Stimulated activated CD8-positive, alpha-beta memory T cell treated with anti-CD3 and anti-CD28 coated beads, Interleukin-4, amount 100 ng/mL, for 1 hour (primary cell): Measurements from ENCODE around the gene QKI.
"Not testable (repeated sequence)": the region's sequence is repeated elsewhere in the genome, so short reads cannot be mapped to it uniquely, and the experiment has no call there.

Experiments
- DNase-seq, 2 donors: peaks; one replicate each; pipeline ENCODE4 v3.0.0-alpha.2; 2020; ENCODE audit warnings: low read depth in 2 of 2, low spot score in 1 of 2

QKI gene

DNA sequence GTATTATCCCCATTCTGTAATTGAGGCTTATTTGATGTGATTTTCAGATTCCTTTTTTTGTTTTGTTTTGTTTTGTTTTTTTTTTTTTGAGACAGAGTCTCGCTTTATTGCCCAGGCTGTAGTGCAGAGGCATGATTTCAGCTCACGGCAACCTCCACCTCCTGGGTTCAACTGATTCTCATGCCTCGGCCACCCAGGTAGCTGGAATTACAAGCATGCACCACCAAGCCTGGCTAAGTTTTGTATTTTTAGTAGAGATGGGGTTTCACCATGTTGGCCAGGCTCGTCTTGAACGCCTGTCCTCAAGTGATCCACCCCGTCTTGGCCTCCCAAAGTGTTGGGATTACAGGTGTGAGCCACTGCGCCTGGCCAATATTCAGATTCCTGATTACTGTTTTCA lies 62.4 kb downstream of the QKI start:
- not testable (repeated sequence) for DNase-seq

DNA sequence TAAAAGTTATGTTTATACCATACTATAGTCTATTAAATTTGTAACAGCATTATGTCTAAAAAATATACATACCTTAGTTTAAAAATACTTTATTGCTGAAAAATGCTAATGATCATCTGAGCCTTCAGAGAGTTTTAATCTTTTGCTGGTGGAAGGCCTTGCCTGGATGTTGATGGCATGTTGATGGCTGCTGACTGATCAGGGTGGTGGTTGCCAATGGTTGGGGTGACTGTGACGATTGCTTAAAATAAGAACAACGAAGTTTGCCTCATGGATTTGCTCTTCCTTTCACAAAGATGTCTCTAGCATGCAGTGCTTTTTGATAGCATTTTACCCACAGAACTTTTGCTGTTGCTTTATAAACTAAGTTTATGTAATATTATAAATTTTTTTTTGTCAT lies 68.6 kb downstream of the QKI start:
- DNase-seq: no peak

DNA sequence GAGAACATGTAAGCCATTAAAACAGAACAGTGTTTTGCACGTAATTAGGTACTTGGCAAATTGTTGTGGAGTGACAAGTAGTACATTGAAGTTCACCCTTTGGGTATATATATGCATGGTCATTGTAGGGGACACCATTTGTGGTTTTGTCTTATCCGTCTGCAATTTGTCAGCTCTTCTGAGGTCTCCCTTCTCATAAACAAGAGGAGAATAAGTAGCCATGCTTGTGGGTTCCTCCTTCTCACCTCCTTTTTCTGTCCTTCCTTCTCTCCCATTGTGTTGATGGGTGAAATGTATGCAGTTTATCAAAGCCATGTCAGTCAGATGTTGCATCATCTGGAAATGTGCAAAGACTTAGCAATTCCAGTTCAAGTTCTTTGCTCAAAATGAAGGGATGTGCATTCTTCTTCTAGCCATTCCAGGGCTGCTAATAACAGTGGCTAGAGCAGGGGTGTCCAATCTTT lies 70.9 kb downstream of the QKI start:
- no peak for DNase-seq

DNA sequence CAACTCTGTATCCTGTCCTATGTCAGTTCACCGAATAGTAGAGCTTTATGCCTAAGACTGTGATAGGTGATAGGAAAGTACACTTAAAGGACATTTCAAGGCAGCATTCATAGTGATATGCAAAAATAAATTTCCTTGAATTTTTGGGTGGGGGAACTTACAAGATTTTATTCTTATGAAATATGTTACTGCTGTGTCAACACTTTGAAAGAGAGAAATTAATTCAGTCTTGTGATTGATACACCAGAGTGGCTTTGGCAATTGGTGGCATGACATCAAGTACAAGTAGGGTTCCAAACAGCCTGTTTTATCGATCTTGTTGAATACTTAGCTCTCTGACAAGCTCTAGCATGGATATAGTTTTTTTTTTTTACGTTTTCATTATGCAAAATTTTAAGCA lies 72.3 kb downstream of the QKI start:
- no peak for DNase-seq

DNA sequence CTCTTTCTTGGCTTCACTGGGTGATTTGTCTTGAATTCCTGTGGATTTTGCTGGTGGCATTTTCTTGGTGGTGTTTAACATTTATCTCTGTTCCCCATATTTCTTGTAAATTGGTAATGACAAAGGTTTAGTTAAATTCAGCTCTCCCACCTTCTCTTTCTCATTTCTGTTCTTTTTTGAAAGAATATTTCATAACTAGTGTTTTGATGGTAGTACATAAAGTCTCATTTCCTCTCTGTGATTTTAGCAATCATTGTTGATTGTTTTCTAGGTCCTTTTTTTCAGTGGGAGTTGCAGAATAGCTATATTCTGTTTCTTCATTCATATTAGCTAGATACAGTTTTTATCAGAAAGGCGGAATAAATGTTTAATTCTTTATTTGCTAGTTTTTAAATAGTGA lies 73.1 kb downstream of the QKI start:
- DNase-seq: no peak

DNA sequence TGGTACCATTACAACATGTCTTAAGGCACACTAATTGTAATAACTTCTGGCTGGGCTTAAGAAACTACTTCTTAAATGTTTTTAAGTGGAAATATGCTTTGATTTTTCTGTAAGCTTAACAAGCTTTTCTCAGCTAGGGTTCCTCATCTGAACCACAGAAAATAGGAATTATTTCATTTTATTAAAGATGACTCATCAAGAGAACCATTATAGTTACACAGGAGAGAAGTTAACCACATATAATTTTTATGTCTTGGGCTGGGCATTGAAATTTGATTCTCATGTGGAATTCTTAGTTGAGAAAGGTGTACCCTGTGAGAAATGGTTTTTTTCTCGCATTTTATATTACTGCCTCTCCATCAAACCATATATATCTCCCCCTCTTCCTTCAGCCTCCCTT lies 75.1 kb downstream of the QKI start:
- no peak for DNase-seq

DNA sequence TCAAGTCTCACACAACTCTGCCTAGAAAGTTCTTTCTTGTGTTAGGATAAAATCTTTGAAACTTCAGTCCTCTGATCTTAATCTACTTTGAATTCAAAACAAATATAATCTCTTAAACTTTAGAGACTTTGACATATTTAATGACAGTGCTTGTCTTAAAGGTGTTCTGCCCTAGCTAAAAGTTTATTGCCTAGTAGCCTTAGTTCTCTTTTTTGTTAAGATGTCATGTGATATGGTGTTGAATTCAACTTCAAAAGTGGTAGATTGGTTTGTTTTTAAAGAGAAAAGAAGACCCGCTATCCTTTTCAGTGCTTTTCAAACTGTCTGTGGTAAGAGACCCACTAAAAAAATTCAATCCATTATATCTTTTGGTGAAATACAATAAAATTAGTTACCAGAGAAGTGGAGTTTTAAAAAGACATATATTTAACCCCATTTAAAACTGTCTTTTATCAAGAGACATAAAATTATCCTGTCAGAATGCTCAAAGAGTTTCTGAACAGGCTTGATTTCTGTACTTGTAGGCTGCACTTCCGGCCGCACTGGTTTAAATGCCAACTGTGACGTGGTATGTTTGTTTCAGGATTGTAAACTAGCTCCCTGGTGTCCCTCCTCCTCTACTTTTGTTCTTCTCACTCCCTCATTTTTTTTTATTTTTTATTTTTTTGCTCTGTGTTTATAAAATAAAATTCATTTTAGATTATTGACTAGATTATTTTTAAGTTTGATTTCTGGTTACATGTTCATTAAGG lies 76.5 kb downstream of the QKI start:
- DNase-seq: no peak

DNA sequence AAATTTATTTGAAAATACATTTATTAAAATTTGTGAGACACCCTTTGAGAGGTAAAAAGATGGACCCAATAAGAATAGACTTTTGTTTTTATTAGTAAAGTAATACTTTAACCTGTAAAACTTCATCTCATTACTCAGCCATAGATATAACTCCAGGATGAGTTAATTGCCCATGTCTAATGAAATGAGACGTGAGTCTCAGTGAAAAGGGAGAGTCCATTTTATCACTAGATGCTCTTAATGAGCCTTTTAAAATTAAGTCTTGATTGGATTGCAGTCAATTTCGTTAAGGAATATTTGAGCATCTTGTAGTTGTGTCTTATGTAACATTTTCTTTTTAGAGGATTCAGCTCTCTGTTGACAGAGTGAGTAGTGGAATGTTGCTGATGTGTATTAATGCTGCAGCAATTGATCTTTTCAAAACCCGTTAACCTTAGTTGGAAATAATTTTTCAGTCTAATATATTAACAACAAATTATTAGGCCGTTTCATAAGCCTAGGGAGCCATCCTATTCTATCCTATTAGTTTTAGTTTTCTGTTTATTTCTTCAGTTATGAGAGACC lies 77.3 kb downstream of the QKI start:
- DNase-seq: no peak

DNA sequence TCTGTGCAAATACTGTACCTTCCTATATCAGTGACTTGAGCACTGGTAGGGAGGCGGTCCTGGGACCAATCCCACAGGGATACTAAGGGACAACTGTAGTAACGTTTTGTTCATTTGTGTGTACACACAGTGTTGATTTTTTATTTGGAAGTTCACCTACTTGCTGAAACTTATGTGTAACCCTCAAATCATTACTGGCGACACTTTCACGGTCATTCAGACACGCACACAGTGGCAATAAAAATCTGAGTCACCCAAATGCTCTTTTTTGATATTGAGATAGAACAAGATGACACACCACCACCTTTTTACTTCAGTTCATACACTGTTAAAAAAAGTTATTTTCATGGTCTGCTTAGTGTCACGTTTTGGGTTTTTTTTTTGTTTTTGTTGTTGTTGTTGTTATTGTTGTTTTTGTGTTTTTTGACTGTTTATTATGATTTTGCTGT lies 79.8 kb downstream of the QKI start:
- DNase-seq: no peak

DNA sequence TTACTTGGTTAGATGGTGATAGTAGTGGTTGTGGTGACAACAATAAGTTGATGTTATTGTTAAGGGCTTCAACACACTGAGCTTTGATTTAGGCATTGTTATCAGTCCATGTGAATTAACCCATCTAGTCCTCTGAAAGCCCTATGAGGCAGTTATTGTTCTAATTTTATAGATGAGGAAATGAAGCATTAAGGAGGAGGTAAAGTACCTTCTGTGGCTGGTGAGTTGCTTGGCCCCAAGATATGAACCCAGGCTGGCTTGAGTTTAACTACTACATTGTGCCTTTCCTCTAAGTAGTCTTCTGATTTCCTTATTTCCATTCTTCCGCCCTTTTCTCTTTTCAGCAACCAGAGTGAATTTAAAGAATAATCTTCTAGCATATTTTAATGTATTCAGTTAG lies 81.7 kb downstream of the QKI start:
- DNase-seq: no peak

DNA sequence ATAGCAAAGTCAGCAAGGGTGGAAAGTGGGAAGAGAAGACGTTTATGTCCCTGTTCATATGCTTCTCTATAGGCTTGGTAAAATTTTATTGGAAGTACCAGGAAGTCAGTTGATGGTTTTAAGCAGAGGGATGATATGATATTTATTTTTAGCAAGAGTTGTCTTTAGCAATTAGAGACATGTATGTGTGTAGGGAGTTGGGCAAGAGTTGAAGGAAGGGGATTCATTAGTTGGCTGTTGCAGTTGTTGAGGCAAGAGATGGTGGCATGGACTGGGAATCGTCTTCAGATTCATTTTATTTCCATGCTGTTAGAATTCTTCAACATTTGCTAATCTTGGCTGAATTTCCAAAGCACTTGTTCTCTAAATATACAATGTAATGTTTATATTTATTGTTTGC lies 85.6 kb downstream of the QKI start:
- no peak for DNase-seq

DNA sequence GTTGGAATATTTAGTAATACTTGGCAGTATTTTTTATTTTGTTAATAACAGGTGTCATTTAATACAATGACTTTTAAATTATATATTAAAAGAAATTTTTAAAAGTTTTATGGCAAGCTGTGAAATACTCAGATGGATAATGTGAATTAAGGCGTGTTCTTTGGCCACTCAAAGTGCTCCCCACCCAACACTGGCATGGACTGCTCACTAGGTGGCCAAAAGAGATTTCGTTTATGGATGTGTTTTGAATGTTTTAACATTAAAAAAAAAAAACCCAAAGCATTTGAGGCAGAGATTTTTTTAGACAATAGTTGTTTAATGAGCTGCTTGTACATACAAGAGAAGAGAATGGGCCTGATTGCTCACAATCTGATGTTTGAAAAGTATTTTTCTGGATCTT lies 86.5 kb downstream of the QKI start:
- DNase-seq: no peak

DNA sequence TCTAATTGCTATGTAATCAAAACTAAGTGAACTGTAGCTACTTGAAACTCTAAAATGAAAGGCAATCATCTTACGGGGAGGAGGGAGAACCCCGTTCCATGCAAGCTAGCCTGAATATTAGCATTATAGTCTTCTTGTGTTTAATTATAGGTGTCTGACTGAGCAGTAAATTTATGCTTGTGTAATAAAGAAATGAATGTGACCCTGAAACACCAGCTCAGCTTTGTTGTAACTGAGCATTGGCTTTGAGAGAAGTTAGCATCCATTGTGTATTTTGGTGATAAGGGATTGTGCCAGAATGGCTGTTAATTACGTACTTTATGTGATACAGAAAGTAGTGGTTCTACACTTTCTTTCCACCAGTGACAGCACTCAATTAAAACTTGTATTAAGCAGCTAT lies 86.9 kb downstream of the QKI start:
- DNase-seq: no peak

DNA sequence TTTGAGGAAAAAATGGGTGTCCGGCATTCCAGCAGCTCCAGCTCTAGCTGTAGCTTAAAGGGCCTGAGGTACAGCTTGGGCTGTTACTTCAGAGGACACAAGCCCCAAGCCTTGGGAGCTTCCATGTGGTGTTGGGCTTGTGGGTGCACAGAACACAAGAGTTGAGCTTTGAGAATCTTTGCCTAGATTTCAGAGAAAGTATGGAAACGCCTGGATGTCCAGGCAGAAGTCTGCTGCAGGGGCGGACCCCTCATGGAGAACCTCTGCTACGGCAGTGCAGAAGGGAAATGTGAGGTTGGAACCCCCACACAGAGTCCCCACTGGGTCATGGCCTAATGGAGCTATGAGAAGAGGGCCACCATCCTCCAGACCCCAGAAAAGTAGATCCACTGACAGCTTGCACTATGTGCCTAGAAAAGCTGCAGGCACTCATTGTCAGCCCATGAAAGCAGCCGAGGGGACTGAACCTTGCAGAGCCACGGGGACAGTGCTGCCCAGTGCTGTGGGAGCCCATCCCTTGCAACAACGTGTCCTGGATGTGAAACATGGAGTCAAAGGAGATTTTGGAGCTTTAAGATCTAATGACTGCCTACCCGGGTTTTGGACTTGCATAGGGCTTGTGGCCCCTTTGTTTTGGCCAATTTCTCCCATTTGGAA lies 90.6 kb downstream of the QKI start:
- no peak for DNase-seq

DNA sequence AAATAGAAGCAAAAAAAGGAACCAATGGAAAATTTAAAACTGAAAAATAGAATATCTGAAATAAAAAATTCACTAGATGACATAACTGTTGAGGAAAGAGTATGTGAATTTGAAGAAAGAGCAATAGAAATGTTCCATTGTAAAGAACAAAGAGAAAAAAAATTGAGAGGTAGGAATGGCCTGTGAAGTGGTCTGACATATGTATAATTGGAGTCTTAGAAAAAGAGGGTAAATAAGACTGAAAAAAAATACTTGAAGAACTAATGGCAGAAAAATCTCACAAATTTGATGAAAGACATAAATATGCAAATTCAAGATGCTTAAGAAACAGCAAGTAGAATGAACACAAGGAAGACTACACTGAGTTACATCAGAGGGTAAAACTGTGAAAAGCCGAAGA lies 93.4 kb downstream of the QKI start:
- no peak for DNase-seq

DNA sequence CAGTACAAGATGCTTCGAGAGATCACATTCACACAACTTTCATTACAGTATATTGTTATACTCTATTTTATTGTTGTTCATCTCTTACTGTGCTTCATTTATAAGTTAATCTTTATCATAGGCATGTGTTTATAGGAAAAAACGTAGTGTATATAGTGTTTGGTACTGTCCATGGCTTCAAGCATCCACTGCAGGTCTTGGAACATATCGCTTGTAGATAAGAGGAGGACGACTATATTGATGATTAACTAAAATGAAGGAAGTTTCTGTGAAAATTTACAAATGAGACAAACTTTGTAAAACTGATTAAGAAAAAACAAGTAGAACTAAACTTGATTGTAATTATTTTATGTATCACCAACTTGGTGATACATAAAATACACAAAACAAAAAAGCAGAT lies 98.5 kb downstream of the QKI start:
- DNase-seq: no peak

DNA sequence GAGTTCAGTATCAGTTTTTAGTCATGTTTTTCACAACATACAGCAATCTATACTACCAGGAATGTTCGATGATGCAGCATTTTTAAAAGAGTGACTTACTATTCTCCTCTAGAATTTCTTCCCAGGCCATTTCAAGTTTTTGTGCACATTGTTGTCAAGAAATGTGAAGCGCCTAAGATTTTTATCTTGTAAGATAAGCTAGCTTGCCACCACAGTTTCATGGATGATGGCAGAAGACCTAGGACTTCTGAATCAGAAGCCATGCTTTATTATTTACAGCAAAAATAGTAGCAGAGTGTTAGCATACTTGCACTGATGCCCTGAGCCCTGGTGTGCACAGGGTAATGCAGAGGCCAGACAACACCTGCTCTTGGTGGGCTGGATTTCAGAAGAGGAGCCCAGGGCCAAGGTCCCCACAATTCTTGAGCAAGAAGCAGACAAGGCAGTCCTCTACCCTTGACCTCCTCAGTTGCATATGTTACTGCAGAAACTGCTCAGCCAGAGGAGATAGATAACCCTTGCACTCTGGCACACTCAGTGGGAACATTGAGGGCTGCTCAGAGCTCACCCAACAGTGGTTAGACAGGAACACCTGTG lies 99.2 kb downstream of the QKI start:
- no peak for DNase-seq

DNA sequence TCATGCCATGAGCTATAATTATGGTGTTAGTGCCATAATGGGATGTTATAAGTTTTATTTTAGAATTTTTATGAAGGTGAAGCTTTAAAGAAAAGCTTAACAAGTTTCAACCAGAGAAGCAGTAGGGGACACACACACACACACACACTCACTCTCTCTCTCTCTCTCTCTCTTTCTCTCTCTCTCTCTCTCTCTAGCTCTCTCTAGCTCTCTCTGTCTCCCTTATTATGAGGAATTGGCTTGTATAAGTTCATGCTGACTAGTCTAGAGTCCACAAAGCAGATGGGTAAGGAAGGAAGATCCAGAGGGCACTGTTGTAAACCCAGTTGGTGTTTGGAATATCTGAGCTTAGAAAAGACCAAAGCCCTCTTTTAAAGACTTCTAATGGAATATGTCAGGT lies 102.4 kb downstream of the QKI start:
- DNase-seq: no peak

DNA sequence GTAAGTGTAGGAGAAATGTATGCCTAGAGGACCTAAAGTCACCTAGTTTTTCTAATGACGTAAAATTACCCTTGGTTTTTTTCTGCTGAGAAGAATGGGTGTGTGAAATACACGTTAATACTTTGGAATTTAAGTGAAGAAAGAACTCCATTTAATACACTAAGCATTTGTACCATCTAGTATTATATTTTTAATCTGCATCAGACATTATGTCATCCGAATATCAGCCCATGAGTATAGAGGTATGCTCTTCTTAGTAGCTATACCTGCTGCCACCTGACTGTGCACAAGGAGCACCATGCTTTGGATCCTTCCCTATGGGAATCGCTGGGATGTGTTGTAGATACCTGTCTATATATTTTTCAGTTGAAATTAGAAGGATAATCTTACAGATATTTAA lies 106.4 kb downstream of the QKI start:
- DNase-seq: no peak

DNA sequence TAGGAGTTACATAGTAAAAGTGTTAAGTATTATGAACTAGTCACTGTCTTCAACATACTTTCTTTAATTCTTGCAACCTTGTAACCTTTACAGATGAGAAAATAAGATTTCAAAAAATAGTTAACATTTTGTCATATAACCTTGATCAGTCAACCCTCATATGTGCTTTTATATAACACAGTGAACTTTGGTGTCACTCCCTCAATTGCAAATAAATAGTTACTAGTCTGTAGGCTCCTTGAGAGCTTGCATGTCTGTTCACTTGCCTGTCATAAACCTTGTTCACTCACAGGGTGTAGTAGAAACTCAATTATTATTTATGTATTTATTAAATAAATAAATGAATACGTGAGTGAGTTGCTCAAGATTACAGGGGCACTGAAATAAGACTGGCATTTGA lies 107.5 kb downstream of the QKI start:
- DNase-seq: no peak

DNA sequence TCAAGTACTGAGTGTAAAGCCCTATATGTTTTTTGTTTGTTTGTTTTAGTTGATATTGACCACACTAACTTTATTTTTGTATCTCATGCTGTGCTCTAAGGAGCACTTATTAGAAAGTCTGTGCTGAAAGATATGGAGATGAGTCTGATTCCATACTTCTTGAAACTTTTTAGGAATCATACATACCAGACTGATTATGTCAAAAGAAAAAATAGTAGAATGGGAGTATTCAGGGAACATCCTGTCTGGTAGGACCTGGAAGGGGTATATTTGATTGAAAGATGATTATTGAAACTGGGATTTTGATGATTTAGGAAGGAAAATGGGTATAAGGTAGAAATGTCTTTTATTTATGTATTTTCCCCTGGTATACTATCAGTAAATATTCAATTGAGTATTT lies 111.4 kb downstream of the QKI start:
- DNase-seq: no peak

DNA sequence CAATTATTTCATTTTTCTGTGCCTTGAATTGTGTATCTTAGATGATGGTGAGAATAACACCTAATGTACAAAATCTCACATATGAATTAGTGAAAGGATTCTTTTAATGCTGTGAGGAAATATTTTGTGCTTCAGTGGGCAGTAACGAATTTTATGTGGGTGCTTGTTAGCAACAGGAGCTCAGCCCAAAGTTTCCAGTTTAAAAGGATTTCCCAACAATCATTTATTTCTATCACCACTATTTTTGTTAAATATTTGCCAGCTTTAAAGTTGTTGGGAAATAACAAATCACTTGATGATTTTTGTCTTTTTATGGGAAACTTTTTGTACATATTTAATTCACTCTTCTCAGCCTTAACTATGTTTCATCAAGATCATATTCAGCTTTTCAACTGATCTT lies 111.8 kb downstream of the QKI start:
- DNase-seq: no peak
